ENCODE results near the gene WFDC12. TPM values are rescaled to one million over a fixed set of nuclear protein-coding genes. Genes with fewer than 3 reads are reported as not detected.

WFDC12 gene
- total and polyA plus RNA-seq, 4 donors, result 0.85 to 5.9 (median 3.5) TPM

DNA sequence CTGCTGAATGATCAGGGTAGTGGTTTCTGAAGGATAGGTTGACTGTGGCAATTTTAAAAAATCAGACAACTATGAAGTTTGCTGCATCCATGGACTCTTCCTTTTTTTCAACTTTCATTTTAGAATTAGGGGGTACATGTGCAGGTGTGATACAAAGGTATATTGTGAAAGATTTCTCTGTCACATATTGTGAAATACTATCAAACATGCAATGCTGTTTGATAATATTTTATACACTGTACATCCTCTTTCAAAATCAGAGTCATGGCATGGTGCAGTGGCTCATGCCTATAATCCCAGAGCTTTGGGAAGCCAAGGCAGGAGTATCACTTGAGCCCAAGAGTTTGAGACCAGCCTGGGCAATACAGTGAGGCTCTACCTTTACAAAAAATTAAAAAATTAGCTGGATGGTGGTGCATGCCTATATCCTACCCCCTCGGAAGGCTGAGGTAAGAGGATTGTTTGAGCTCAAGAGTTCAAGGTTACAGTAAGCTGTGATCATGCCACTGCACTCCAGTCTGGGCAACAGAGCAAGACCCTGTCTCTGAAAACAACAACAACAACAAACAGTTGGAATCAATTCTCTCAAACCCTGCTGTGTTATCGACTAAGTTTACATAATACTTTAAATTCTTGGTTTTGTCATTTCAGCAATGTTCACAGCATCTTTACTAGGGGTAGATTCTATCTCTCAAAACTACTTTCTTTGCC is 4.6 kb downstream of the WFDC12 start:
- Histone ChIP-seq H3K4me1 (ENCODE audit: control insufficient read depth in 5 of 5, insufficient read depth in 5 of 5, low read length in 5 of 5) (no peaks in the 10 kb centered on the region), H3K9ac (ENCODE audit: insufficient read depth in 1 of 2, low read length in 2 of 2) (no peak overlapping the region), H3K9me3 (ENCODE audit: control insufficient read depth in 4 of 4, insufficient read depth in 3 of 4, low read length in 3 of 4) (peaks cover 0 to 5% (median 2%) of the 10 kb centered on the region in 4 donors), H3K27me3 (ENCODE audit: control insufficient read depth in 3 of 3, insufficient read depth in 3 of 3, low read length in 2 of 3) (no peaks in the 10 kb centered on the region), H3K4me3 (no peak overlapping the region), H3K27ac (ENCODE audit: low read depth in 1 of 2, low read length in 1 of 2) (no peak overlapping the region), H3K36me3 (ENCODE audit: control insufficient read depth in 4 of 4, insufficient read depth in 4 of 4, low read length in 4 of 4) (no peaks in the 10 kb centered on the region)
- 86 to 88% methylated on average over 2 of the region's 2 CpGs for WGBS, 2 donors
- no peak for ATAC-seq (ENCODE audit: insufficient read depth, low FRiP score)
- TF ChIP-seq, protein P1, sequence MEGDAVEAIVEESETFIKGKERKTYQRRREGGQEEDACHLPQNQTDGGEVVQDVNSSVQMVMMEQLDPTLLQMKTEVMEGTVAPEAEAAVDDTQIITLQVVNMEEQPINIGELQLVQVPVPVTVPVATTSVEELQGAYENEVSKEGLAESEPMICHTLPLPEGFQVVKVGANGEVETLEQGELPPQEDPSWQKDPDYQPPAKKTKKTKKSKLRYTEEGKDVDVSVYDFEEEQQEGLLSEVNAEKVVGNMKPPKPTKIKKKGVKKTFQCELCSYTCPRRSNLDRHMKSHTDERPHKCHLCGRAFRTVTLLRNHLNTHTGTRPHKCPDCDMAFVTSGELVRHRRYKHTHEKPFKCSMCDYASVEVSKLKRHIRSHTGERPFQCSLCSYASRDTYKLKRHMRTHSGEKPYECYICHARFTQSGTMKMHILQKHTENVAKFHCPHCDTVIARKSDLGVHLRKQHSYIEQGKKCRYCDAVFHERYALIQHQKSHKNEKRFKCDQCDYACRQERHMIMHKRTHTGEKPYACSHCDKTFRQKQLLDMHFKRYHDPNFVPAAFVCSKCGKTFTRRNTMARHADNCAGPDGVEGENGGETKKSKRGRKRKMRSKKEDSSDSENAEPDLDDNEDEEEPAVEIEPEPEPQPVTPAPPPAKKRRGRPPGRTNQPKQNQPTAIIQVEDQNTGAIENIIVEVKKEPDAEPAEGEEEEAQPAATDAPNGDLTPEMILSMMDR (IDR thresholded peaks at IDR 0.05; ENCODE audit: control extremely low read depth, extremely low read depth), result no peak
- DNase-seq, result no peak

DNA sequence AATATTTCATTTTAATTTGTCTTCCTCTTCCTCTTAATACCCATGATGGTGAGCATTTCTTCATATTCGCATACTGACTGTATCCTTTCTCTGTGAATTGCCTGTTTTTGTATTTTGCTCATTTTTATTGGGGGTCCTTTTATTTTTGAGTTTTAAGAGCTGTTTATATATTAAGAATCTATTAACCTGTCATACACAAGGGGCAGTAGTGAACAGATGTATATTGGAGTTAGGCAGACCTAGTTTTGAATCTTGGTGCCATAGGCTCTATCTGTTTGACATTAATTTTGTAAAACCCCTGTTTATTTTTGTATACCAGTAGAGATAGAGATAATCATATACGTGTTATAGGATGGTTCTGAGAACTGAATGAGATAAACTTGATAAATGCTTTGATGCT is 6.2 kb downstream of the WFDC12 start:
- H3K9me3 ChIP-seq (ENCODE audit: control insufficient read depth in 4 of 4, insufficient read depth in 3 of 4, low read length in 3 of 4), result peaks cover 0 to 5% (median 0%) of the 10 kb centered on the region in 4 donors
- no peak for ATAC-seq (ENCODE audit: insufficient read depth, low FRiP score)
- no peak overlapping the region for H3K4me3 ChIP-seq
- TF ChIP-seq, protein P1 (IDR thresholded peaks at IDR 0.05; ENCODE audit: control extremely low read depth, extremely low read depth), result no peak
- H3K36me3 ChIP-seq (ENCODE audit: control insufficient read depth in 4 of 4, insufficient read depth in 4 of 4, low read length in 4 of 4), result no peaks in the 10 kb centered on the region
- no peaks in the 10 kb centered on the region for H3K27me3 ChIP-seq (ENCODE audit: control insufficient read depth in 3 of 3, insufficient read depth in 3 of 3, low read length in 2 of 3)
- H3K9ac ChIP-seq (ENCODE audit: insufficient read depth in 1 of 2, low read length in 2 of 2), result no peak overlapping the region
- WGBS, 2 donors, result 84 to 92% methylated on average over 2 of the region's 2 CpGs
- DNase-seq, result no peak
- no peaks in the 10 kb centered on the region for H3K4me1 ChIP-seq (ENCODE audit: control insufficient read depth in 5 of 5, insufficient read depth in 5 of 5, low read length in 5 of 5)
- no peak overlapping the region for H3K27ac ChIP-seq (ENCODE audit: low read depth in 1 of 2, low read length in 1 of 2)

DNA sequence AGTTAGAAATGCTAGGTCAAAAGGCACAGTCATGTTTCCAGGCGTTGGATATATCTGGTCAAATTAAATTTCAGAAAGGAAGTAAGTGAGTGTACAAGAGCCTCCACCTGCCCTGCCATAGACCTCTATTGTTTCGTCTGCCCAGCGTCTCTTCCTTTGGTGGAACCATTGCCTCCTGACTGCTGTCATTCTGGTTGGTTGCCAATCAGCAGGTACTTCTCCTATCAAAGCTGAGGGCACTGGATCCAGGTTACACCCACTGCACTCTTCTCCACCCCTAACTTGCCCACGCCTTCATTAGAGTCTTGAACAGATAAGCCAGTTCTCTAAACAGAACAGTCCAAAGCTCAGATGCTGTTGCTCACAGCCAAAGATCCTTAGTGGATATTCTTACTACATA is 6.7 kb downstream of the WFDC12 start:
- H3K4me1 ChIP-seq (ENCODE audit: control insufficient read depth in 5 of 5, insufficient read depth in 5 of 5, low read length in 5 of 5), result no peaks in the 10 kb centered on the region
- H3K27ac ChIP-seq (ENCODE audit: low read depth in 1 of 2, low read length in 1 of 2), result no peak overlapping the region
- H3K36me3 ChIP-seq (ENCODE audit: control insufficient read depth in 4 of 4, insufficient read depth in 4 of 4, low read length in 4 of 4), result no peaks in the 10 kb centered on the region
- no peaks in the 10 kb centered on the region for H3K27me3 ChIP-seq (ENCODE audit: control insufficient read depth in 3 of 3, insufficient read depth in 3 of 3, low read length in 2 of 3)
- 59 to 82% methylated on average over 4 of the region's 4 CpGs for WGBS, 2 donors
- H3K4me3 ChIP-seq, result no peak overlapping the region
- no peak overlapping the region for H3K9ac ChIP-seq (ENCODE audit: insufficient read depth in 1 of 2, low read length in 2 of 2)
- ATAC-seq (ENCODE audit: insufficient read depth, low FRiP score) (no peak), DNase-seq (no peak)
- TF ChIP-seq, protein P1 (IDR thresholded peaks at IDR 0.05; ENCODE audit: control extremely low read depth, extremely low read depth), result no peak
- H3K9me3 ChIP-seq (ENCODE audit: control insufficient read depth in 4 of 4, insufficient read depth in 3 of 4, low read length in 3 of 4), result peaks cover 0 to 5% (median 0%) of the 10 kb centered on the region in 4 donors

All from lung (tissue), 12 donors.